ENCODE results near the gene TACC2.
A peak's percentile ranks its signal among the peaks of the same experiment; 100 is the strongest.

TACC2 gene

GRCh38 chr10:122254831-122255230 is 265.9 kb downstream of the TACC2 start:
- no peak for DNase-seq

GRCh38 chr10:122255509-122256301 is 266.7 kb downstream of the TACC2 start:
- no peak for DNase-seq

DNA sequence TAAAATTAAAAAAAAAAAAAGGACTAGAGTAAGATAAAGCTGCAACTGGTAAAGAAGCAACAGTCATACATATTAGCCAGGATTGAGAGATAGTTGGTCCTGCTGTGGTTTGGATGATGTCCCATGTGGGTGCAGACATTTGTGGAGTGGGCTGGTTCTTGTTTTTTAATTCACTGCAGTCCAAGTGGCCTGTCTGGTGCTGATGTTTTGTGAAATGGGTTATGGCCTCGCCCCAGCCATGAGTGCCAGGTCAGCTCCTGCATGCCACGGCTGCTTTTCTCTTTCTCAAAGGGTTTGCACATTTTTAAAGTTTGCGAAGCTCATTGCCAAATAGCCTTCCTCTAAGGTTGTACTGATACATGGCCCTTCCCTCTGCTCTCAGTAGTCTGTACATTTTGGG is 268.1 kb downstream of the TACC2 start:
- no peak for DNase-seq

GRCh38 chr10:122258136-122259074 is 269.4 kb downstream of the TACC2 start:
- peak; percentile 54 for DNase-seq

DNA sequence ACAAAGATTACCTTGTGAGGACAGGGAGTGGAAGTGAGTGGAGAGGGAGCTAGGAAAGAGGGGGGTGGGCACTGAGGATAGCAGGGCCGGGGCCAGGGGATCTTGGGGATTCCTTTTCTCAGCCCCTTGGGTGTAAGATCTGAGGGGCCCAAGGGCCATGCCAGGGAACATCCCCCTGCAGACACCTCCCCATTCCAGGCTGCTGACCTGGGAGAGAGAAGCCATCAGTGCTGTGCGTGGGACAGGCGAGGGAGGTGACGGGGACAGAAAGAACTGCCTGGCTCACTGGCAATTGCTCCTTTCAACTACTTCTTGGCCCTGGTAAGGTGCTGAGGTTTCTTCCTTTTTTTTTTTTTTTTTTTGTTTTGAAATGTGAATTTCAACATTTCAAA is 270.1 kb downstream of the TACC2 start:
- no peak for DNase-seq

- no peak for DNase-seq
These were observed 272.6 kb downstream of the TACC2 start for GRCh38 chr10:122261584-122261983.

DNA sequence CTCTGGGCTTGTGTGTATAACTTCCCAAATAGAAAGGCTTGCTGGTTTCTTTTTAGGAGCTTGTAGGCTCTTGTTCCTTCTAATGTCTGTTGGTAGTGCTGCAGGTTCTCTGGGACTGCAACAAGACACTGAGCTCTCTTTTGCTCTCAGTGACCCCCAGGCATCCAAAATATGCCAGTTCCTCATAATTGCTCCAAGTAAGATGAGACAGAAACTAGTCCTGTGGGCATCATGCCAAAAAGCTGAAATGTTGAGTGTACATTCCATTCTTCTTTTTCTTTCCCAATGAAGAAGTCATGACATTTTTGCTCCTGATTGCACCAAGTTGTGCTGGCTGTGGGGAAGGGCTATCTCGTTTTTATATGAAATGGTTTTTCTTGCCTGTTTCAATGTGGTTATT is 275.0 kb downstream of the TACC2 start:
- peak; percentile 18 for DNase-seq

DNA sequence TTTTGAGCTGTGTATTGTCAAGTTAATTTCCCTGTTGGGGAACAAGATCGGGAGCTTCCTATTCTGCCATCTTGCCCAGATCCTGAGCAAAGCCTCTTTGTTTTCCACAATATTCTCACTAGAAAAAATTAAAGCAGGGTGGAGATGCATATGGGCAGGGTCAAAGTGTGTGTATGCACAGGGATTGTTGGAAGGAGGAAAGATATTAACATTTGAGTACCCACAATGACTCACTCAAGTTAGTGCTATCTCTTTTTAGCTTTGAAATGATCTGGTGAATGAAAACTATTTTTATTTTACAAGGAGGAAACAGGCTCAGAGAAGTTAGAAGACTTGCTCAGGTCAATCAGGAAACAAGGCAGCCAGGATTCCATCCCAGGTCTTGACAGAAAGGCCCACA is 275.5 kb downstream of the TACC2 start:
- no peak for DNase-seq

- DNase-seq: no peak
These were observed 276.0 kb downstream of the TACC2 start for GRCh38 chr10:122264931-122265330.

- no peak for DNase-seq
These were observed 276.9 kb downstream of the TACC2 start for GRCh38 chr10:122265896-122266295.

GRCh38 chr10:122267849-122268737 is 279.1 kb downstream of the TACC2 start:
- DNase-seq: peak; percentile 43

DNA sequence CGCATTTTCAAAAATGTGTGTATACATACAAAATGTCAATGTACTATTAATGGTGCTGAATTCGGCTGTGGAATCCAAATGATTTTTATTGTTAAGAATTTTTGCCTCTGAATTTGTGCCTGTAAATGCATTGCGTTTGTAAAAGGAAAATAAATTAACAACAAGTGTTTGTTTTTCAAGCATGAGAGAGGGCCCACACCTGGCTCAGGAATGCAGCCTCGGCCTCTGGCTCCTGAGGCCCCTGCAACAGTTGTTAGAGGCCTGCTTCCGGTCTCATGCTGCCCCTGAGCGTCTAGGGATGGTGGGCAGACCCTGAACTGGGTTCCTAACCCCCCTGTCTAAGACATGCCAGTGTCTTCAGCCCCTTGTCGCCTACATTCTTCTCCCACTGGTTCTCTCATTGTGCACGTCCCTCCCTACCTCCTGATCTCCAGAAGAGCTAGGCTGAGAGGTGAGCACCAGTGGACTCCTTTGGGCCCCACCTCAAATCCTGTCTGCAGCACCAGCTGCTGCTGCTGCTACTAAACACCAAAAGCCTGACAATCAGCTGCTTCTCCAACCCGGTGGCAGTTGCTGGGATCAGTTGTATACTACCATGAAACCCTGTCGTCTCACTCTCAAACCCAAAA is 280.2 kb downstream of the TACC2 start:
- no peak for DNase-seq

DNA sequence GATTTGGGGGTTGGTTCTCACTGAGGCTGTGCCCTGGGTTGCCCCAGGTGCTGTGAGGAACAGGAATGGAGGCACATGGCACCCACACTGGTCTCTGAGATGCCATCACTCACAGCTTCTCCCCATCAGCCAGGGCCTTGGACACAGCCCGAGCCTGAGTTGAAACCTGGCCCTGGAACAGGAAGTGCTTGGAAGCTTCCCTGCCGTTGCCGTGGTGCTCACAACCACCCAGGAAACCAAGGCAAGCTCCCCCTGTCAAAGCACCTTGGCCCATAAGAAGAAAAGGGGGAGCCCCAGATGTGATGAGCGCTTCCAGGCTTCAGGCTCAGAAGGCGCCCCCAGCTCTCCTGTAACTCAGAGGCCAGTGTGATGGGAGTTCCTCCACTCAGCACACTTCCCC is 282.1 kb downstream of the TACC2 start, which contains the start of gene BTBD16:
Gene BTBD16, plus strand, starts transcription at position 221 of the 400 bp plus-strand sequence. CDS start 3,786 bp downstream, outside the sequence.
- DNase-seq: no peak

- no peak for DNase-seq
These were observed 285.1 kb downstream of the TACC2 start for GRCh38 chr10:122273966-122274545.

DNA sequence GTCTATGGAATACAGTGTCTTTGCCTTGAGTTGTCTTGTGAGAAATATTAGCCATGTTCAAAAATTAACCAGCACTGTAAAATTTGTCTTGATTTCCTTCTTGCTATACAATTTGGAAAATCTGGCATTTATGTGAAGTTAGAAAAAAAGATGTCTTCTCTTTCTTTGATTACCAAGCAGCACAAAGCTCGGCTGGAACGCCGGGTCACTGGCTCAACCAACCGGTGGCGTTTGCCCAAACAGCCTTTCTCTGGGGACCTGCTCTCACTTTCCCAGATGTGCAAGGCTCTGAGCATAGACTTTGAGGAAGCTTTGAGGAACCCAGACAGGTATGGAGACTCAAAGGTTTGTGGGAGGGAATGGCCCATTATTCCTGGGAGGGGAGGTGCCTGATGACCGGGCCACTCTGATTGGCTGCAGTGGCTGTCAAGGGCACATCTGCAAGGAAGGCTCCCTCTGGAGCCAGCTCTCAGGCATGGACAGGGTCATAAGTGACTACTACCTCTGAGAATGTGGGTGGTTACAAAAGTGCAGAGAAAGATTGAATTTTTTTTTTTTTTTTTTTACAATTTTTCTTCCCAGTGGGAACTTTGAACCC is 287.7 kb downstream of the TACC2 start:
- DNase-seq: no peak

DNA sequence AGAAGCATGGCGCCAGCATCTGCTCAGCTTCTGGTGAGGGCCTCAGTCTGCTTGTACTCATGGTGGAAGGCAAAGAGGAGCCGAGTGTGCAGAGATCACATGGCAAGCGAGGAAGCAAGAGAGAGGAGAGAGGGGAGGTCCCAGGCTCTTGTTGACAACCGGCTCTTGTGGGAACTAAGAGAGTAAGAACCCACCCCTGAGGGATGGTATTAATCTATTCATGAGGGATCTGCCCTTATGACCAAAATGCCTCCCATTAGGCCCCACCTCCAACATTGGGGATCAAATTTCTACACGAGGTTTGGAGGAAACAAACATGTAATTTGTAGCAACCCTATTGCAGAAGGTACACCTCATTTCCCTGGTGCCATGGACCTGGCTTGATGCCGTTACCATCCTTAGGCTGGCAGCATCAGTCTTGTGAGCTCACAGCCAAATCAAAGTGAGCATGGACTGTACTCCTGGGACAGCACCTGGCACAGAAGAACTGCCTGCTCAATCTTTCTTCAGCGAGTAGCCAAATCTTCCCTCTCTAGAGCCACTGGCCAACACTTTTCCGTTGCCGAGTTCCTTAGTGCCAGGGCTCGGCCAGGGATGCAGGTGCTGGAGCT is 288.7 kb downstream of the TACC2 start:
- DNase-seq: no peak

GRCh38 chr10:122279725-122280141 is 290.8 kb downstream of the TACC2 start:
- peak; percentile 33 for DNase-seq

DNA sequence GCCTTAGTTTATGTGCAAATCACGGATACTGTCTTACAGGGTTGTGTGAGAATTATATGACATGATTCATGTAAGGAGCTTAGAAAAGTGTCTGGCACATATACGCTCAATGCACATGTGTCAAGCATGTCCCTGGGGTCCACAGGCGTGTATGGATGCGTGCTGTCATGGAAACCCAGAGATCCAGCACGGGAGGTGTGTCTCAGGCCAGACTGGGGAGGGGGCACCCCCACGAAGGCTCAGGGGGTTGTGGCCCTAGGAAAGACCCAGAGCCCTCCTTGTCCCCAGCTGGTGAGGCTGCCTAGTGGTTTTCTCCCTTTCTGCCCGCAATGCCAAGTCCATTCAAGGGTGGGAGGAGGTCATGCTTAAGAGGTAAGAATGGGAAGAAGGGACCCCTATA is 291.2 kb downstream of the TACC2 start:
- no peak for DNase-seq

DNA sequence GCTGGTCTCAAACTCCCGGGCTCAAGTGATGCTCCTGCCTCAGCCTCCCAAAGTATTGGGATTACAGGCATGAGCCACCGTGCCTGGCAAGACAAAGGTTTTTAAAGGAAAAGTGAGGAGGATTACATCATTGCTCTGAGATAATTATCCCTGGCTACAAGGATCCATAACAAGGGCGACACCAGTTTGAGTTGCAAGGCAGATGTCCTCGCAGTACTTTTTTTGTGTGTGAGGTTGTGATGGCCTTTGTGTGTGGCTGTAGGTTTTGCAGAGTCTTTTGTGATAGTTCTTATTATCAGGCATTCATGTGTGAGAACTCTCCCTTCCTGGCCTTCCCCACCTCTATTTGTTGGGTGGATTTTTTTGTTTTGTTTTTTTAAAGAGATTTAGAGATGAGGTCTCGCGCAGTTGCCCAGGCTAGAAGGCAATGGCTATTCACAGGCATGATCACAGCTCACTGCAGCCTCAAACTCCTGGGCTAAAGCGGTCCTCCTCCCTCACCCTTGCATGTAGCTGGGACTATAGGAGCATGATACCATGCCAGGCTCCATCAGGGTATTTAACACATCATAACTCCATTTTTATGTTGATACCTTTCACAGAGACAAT is 292.2 kb downstream of the TACC2 start:
- DNase-seq: no peak

DNA sequence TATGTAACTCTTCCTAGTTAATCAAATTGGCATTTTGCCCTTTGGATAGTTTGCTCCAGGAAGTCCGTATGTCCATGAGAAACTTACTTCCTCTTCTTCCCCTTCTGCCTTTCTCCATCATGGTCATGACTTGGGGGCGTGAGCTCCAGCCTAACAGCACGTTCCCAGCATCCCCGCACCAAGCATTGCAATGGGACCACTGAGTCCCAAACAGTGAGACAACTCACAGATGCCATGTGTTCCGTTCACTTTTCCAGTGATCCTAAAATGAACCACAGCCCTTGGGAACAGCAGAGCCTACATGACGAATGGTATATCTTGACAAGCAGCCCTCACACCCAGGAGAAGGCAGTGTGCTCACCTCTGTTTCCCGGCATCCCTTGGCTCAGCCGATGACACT is 292.8 kb downstream of the TACC2 start:
- no peak for DNase-seq

DNA sequence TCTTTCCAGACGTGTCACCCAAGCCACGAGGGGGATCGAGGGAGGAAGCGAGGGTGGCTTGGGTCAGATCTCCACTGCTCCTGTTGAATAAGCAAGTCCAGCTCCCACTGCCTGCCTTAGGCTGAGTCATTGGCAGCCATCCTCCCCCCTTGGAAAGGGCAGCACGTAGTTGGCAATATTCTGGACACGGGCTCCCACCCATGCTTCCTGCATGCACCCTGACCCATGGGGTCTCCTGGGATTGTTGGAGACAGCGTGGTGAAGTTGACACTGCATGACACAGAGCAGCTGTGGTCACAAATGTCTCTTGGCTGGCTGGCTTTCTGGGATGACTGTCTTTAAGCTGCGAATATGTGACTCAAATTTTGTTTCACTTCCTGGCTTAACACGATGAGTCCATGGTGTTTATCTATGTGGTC is 293.3 kb downstream of the TACC2 start:
- DNase-seq: no peak

Measured in RPMI8226 (cell line).